Activated CD4-positive, alpha-beta T cell treated with anti-CD3 and anti-CD28 coated beads, Interleukin-2, Interleukin-4, amounts not matched to agents 100 ng/mL and 50 ng/mL, durations not matched to agents 16 hours and 8 hours (primary cell): ENCODE measurements around the gene NHERF2.

Experiments used
- DNase-seq: peaks from one replicate; pipeline ENCODE4 v3.0.0-alpha.2; 2020; ENCODE audit warnings: low spot score

NHERF2 gene

DNA sequence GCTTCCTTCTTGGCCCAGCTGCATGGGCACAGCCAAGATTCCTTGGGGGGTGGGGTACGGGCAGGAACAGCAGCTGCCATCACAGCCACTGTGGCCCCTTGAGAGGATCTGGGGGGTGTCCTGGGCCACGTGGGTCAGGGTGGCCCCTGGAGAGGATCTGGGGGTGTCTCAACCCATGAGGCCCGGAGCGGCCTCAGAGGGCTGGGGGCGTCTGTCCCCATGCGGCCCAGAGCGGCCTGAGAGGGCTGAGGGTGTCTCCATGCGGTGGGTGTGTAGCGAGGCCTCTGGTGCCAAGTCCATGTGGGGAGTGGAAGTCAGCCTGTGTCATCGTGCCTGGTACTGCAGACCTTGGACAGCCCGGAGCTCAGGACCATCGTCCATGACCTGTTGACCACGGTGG is 34.8 kb downstream of the NHERF2 start:
- no peak for DNase-seq

DNA sequence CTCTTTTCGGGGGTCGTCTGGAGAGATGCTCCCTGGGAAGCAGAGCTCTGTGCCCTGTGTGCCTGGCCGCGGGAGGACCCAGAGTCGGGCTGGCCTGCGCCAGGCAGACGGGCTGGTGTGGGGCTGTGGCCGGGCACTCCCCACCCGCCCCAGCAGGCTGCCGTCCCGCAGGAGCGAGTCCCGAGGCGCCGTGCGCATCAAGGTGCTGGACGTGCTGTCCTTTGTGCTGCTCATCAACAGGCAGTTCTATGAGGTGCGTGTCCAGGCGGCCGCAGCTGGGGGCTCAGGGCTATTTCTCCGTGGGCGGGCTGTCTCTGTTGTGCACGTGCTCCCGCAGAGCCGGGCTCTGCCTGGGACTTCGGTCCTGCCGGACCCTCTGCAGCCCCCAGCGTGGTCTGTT is 36.1 kb downstream of the NHERF2 start:
- DNase-seq = no peak

- no peak for DNase-seq
These were observed 37.2 kb downstream of the NHERF2 start for GRCh38 chr16:2063861-2064260.

DNA sequence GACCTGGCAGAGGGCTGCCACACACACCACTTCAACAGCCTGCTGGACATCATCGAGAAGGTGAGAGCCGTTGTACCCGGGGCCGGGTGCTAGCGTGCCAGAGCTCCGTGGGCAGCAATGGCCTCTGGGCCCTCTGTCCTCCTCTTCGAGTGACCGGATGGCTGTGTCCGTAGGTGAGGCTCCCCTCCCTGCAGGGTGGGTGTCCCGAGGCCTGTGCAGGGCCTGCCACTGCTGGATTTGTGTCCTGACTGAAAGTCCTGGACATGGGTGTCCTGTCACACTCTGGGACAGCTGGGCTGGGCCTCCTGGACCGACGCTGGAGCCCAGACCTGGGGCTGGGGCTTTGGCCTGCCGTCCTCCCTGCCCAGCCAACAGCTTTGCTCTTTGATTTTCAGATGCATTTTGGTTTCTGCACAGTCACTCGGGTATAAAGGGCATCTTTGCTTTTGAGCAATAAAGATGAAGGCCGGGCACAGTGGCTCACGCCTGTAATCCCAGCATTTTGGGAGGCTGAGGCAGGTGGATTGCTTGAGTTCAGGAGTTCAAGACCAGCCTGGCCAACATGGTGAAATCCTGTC is 37.8 kb downstream of the NHERF2 start:
- no peak for DNase-seq

DNA sequence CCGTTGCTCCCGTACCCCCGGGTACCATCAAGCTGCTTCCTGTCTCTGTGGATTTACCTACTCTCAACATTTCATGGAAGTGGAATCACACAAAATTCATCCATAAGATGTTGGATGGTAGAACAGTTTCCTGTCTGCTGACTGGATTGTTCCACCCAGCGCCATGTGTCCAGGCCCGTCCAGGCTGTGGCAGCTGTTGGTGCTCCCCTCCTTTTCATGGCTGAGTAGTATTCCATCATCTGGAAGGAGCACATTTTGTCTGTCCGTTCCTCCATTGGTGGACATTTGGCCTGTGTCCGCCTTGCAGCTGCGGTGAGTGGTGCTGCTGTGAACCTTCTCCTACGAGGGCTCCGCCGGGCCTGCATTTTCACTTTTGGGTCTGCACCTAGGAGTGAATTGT is 39.4 kb downstream of the NHERF2 start:
- DNase-seq = no peak

DNA sequence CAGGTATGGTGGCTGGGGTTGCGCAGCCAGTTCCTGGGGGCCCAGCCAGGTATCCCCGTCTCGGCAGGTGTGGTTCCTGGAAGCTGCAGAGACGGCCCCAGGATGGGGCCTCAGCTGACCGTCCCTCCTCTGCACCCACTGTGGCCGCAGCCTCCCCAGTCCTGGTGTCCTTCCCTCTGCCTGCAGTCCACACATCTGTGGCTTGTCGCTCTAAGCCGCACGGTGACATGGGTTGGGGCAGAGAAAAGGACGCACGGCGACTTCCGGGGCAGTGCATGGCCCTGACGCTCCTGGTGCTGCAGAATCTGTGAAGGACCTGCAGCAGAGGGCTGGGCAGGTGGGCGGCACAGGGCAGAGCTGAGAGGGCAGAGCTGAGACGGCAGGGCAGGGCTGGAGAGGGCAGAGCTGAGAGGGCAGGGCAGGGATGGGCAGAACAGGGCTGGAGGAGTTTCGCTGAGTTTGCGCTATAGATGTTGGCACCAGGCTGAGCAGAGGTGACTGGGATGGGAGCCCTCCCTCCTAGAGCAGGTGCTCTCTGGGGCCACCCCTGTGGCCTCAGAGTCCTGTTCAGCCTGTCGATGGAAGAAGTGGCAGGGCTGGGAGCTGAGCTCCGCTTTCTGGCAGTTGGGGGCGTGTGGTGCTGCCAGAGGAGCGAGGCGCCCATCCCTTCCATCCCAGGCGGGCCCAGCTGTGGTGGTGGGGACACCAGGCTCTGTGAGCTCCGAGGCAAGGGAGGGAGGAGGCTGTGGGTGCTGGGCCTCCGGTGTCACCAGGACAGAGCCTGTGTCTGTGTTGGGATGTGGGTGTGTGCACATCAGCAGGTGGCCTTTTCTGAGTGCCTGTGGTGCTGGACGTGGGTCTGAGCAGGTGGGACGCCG is 44.1 kb downstream of the NHERF2 start:
- no peak for DNase-seq

DNA sequence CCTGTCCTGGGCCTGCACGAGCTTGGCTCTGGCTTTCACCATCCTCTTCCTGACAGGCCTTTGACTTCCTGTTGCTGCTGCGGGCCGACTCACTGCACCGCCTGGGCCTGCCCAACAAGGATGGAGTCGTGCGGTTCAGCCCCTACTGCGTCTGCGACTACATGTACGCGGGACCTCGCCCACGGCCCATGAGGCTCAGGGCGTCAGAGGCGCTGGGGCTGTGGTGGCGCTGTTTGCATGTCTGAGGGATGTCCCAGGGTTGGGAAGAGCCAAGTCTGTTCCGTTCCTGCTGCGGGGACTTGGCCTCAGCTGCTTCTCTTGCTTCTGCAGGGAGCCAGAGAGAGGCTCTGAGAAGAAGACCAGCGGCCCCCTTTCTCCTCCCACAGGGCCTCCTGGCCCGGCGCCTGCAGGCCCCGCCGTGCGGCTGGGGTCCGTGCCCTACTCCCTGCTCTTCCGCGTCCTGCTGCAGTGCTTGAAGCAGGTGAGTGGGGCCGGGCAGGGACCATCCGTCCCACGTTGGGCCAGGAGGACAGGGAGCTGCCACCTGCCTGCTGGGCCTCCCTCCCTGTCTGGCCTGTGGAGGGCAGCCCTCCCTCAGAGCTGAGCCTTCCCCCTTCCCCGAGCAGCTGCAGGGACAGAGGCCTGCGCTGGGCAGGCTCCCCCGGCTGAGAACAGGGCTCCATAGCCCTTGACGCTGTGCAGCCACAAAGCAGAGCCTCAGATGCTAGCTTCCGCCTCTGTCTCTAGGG is 44.9 kb downstream of the NHERF2 start:
- no peak for DNase-seq

GRCh38 chr16:2072926-2073325 is 46.2 kb downstream of the NHERF2 start:
- DNase-seq = no peak

GRCh38 chr16:2074071-2074470 is 47.4 kb downstream of the NHERF2 start:
- no peak for DNase-seq

- DNase-seq = no peak
These were observed 48.9 kb downstream of the NHERF2 start for GRCh38 chr16:2075631-2076030.

DNA sequence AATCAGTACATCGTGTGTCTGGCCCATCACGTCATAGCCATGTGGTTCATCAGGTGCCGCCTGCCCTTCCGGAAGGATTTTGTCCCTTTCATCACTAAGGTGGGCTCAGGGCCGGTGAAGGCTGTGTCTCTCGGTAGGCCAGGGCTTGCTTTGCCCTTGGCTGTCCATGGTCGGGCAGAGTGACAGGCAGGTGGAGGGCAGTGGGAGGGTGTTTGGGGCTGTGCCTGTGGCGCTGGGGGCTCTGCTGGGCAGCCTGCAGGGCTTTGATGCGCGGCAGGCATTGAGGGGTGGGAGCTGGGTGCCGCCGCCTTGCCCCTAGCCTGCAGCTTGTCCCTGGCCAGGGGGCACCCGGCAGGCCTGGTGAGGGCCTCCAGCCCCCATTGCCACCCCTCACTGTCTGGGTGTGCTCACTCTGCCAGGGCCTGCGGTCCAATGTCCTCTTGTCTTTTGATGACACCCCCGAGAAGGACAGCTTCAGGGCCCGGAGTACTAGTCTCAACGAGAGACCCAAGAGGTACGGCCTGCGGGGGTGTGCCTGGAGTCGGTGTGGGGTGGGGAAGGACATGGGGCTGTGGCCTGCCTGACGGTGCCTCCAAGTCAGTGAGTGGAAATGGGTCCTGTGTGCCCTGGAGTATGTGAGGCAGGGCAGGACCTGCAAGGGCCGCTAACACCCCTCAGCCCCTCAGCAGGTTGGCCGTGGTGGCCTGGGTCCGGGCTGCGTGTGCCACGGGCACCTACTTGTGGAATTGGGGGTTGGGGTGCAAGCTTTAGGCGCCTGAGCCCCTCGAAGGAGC is 49.6 kb downstream of the NHERF2 start:
- no peak for DNase-seq

- DNase-seq = no peak
These were observed 50.3 kb downstream of the NHERF2 start for GRCh38 chr16:2077016-2077415.

DNA sequence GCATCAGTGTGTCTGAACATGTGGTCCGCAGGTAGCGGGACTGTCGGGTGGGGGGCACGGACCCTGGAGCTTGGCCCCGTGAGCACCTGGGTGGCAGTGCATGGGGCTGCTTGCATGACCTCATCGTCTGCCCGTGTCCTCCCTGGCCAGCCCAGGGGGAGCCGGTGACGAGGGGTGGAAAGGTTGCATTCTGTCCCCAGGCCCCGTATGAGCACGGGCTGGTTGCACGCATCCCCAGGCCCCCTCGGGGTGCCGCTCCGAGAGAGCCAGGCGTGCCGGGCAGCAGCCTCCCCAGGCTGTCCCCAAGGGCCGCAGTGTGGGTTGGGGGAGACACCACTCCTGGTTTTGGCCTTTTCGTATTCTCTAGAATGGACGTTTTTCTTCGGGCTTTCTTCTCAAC is 51.0 kb downstream of the NHERF2 start:
- DNase-seq = no peak

- DNase-seq = no peak
These were observed 51.4 kb downstream of the NHERF2 start for GRCh38 chr16:2078096-2078495.

DNA sequence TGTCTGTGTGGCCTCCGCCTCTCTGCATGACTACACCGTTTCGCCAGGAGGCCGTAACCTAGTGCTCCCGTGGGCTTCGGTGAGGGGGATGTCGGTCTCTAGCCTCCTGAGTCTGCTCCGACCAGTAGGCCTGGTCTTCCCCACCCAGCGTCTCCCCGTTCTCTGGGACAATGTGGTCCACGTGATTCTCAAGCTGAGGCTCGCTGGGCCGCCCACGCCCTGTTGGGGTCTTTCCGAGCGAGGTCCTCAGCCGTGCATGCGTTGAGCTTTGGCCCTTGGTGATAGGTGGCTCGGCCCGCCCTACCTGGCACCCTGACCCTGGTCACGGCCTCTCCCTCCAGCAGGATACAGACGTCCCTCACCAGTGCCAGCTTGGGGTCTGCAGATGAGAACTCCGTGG is 52.0 kb downstream of the NHERF2 start:
- no peak for DNase-seq

DNA sequence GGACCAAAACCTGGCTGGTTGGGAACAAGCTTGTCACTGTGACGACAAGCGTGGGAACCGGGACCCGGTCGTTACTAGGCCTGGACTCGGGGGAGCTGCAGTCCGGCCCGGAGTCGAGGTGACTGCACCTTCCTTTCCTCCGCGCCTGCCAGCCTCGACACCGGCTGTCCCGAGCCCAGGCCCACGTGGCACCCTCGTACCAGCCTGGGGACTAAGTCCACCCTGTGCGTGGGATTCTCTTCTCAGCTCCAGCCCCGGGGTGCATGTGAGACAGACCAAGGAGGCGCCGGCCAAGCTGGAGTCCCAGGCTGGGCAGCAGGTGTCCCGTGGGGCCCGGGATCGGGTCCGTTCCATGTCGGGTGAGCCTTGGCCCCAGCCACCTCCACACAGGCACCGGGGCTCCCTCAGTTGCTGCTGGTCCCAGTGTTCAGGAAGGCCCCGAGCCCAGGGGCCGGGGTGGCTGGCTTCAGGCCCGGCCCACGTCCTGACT is 52.7 kb downstream of the NHERF2 start:
- DNase-seq = no peak

- no peak for DNase-seq
These were observed 53.3 kb downstream of the NHERF2 start for GRCh38 chr16:2079991-2080390.

GRCh38 chr16:2081201-2082084 is 54.7 kb downstream of the NHERF2 start:
- DNase-seq = no peak

GRCh38 chr16:2082171-2082982 is 55.7 kb downstream of the NHERF2 start:
- no peak for DNase-seq

GRCh38 chr16:2082983-2083364 is 56.3 kb downstream of the NHERF2 start:
- DNase-seq = no peak
